IMR-90 (cell line): ENCODE measurements around the gene NRL. TPM values are rescaled to one million over a fixed set of nuclear protein-coding genes. Genes with fewer than 3 reads are reported as not detected.
A peak's percentile ranks its signal among the peaks of the same experiment; 100 is the strongest.

ENCODE experiments used
- ATAC-seq: fragments of 200-7000 bp; cut with Tn5 transposase; 2 replicates; pipeline ENCODE4 v1.9.1; 2020; ENCODE audit warnings: low read depth, mild to moderate bottlenecking, moderate library complexity
- BruUV-seq: library from RNA; stranded (reverse); fragments of 400-500 nt; replicated peaks from 2 replicates; lab custom pipeline; 2021; lab: Mats Ljungman, UMichigan
- CTCF ChIA-PET: fragments of 300-600 bp; formaldehyde crosslinking; extraction: SDS; loops from one replicate; lab custom pipeline; 2021; ENCODE audit warnings: antibody characterized with exemption; lab: Yijun Ruan, JAX
- POLR2A ChIA-PET: fragments of 300-600 bp; sonication (Branson Sonifier 250); formaldehyde crosslinking; loops from one replicate; lab custom pipeline; 2022; ENCODE audit warnings: antibody characterized with exemption; ENCODE audit not compliant: unreplicated experiment; lab: Charles Lee
- DNase-seq: peaks from one replicate; pipeline ENCODE4 v3.0.0; 2013
- H2AFZ ChIP-seq: replicated peaks from 2 replicates; pipeline ENCODE3; 2013; ENCODE audit warnings: low read length, mild to moderate bottlenecking; ENCODE audit not compliant: poor library complexity
- H2AK5ac ChIP-seq: 2 replicates; pipeline ENCODE4 v1.6.1; 2013; ENCODE audit warnings: low read depth, low read length, inconsistent platforms
- H2AK9ac ChIP-seq: replicated peaks from 2 replicates; pipeline ENCODE3; 2013; ENCODE audit warnings: mild to moderate bottlenecking, low read depth, low read length, moderate library complexity; ENCODE audit not compliant: poor library complexity
- H2BK120ac ChIP-seq: 2 replicates; pipeline ENCODE4 v1.6.1; 2013; ENCODE audit warnings: low read depth, low read length, inconsistent platforms
- H2BK15ac ChIP-seq: 3 replicates; pipeline ENCODE4 v1.6.1; 2013; ENCODE audit warnings: low read depth, low read length, inconsistent platforms
- H2BK20ac ChIP-seq: 2 replicates; pipeline ENCODE4 v1.6.1; 2013; ENCODE audit warnings: low read depth, mild to moderate bottlenecking, inconsistent platforms, low read length, moderate library complexity
- H2BK5ac ChIP-seq: 2 replicates; pipeline ENCODE4 v1.6.1; 2013; ENCODE audit warnings: mild to moderate bottlenecking, low read depth, low read length, inconsistent platforms; ENCODE audit not compliant: poor library complexity, severe bottlenecking
- H3K14ac ChIP-seq: replicated peaks from 2 replicates; pipeline ENCODE4 v1.6.1; 2013; ENCODE audit warnings: low read depth, low read length, inconsistent platforms
- H3K18ac ChIP-seq: 2 replicates; pipeline ENCODE4 v1.6.1; 2013; ENCODE audit warnings: low read depth, low read length, control low read depth
- H3K23ac ChIP-seq: 2 replicates; pipeline ENCODE4 v1.6.1; 2013; ENCODE audit warnings: low read depth, low read length, inconsistent platforms
- H3K27ac ChIP-seq: 2 replicates; pipeline ENCODE4 v1.5.1; 2013; ENCODE audit warnings: mild to moderate bottlenecking, control low read depth, low read length; ENCODE audit not compliant: insufficient read depth
- H3K27me3 ChIP-seq: 2 replicates; pipeline ENCODE4 v1.6.1; 2013; ENCODE audit warnings: low read length; ENCODE audit not compliant: control insufficient read depth, insufficient read depth
- H3K36me3 ChIP-seq: 2 replicates; pipeline ENCODE4 v1.6.1; 2013; ENCODE audit warnings: low read length, mixed read lengths; ENCODE audit not compliant: control insufficient read depth, insufficient read depth
- H3K4ac ChIP-seq: 2 replicates; pipeline ENCODE4 v1.6.1; 2013; ENCODE audit warnings: low read depth, low read length, inconsistent platforms
- H3K4me1 ChIP-seq: 2 replicates; pipeline ENCODE4 v1.6.1; 2013; ENCODE audit warnings: low read length, mixed read lengths; ENCODE audit not compliant: control insufficient read depth, insufficient read depth
- H3K4me2 ChIP-seq: 2 replicates; pipeline ENCODE4 v1.6.1; 2013; ENCODE audit warnings: low read depth, mild to moderate bottlenecking, control low read depth, low read length, moderate library complexity
- H3K4me3 ChIP-seq: 2 replicates; pipeline ENCODE4 v1.5.1; 2013; ENCODE audit warnings: low read depth, mild to moderate bottlenecking, control low read depth, low read length, moderate library complexity; ENCODE audit not compliant: insufficient read depth
- H3K56ac ChIP-seq: 2 replicates; pipeline ENCODE4 v1.6.1; 2013; ENCODE audit warnings: low read length, inconsistent platforms; ENCODE audit not compliant: insufficient read depth; ENCODE audit errors: extremely low read depth
- H3K79me1 ChIP-seq, 2 experiments: 2 replicates each; pipeline ENCODE4 v1.6.1; 2013; ENCODE audit warnings: low read length in 2 of 2, inconsistent platforms in 1 of 2, low read depth in 1 of 2
- H3K9ac ChIP-seq: 2 replicates; pipeline ENCODE4 v1.6.1; 2013; ENCODE audit warnings: low read depth, low read length, control low read depth
- H3K9me1 ChIP-seq: 2 replicates; pipeline ENCODE4 v1.6.1; 2013; ENCODE audit warnings: low read length, inconsistent platforms; ENCODE audit not compliant: insufficient read depth
- H3K9me3 ChIP-seq: 2 replicates; pipeline ENCODE4 v1.6.1; 2013; ENCODE audit warnings: low read length; ENCODE audit not compliant: control insufficient read depth, insufficient read depth
- H4K20me1 ChIP-seq: 2 replicates; pipeline ENCODE4 v1.6.1; 2013; ENCODE audit warnings: low read length, inconsistent platforms; ENCODE audit not compliant: insufficient read depth
- H4K5ac ChIP-seq: 2 replicates; pipeline ENCODE4 v1.6.1; 2013; ENCODE audit warnings: mild to moderate bottlenecking, low read depth, low read length, control low read depth
- H4K8ac ChIP-seq, 2 experiments: 2 replicates each; pipeline ENCODE4 v1.6.1; 2013; ENCODE audit warnings: low read depth in 2 of 2, low read length in 2 of 2, control low read depth in 1 of 2, inconsistent platforms in 1 of 2
- H4K91ac ChIP-seq: 2 replicates; pipeline ENCODE4 v1.6.1; 2013; ENCODE audit warnings: low read depth, low read length, inconsistent platforms; ENCODE audit not compliant: insufficient read depth
- BHLHE40 ChIP-seq: fragments of 150-350 bp; IDR thresholded peaks from 2 replicates; pipeline ENCODE4 v1.6.1; 2016; ENCODE audit warnings: mild to moderate bottlenecking, low read depth, low read length
- CEBPB ChIP-seq: IDR thresholded peaks from 2 replicates; pipeline ENCODE4 v1.6.1; 2012; ENCODE audit warnings: low read depth, low read length, improper control_type of control experiment
- CTCF ChIP-seq: conservative IDR thresholded peaks from 2 replicates; pipeline ENCODE4 v1.5.1; 2012; ENCODE audit warnings: mild to moderate bottlenecking, low read depth, low read length, improper control_type of control experiment
- ELK1 ChIP-seq: fragments of 150-350 bp; IDR thresholded peaks from 2 replicates; pipeline ENCODE4 v1.6.1; 2016; ENCODE audit warnings: low read depth, mild to moderate bottlenecking, low read length, moderate library complexity, borderline replicate concordance
- FOS ChIP-seq: fragments of 150-350 bp; IDR thresholded peaks from 2 replicates; pipeline ENCODE4 v1.6.1; 2016; ENCODE audit warnings: low read depth, low read length
- MAFK ChIP-seq: IDR thresholded peaks from 2 replicates; pipeline ENCODE4 v1.6.1; 2012; ENCODE audit warnings: low read depth, low read length, improper control_type of control experiment
- MXI1 ChIP-seq: IDR thresholded peaks from 2 replicates; pipeline ENCODE4 v1.6.1; 2012; ENCODE audit warnings: low read depth, mild to moderate bottlenecking, low read length, moderate library complexity, borderline replicate concordance
- NFE2L2 ChIP-seq: fragments of 150-350 bp; IDR thresholded peaks from 2 replicates; pipeline ENCODE4 v1.6.1; 2016; ENCODE audit warnings: low read depth, mild to moderate bottlenecking, low read length
- RAD21 ChIP-seq: IDR thresholded peaks from 2 replicates; pipeline ENCODE4 v1.6.1; 2012; ENCODE audit warnings: low read length, improper control_type of control experiment
- RCOR1 ChIP-seq: IDR thresholded peaks from 2 replicates; pipeline ENCODE4 v1.6.1; 2012; ENCODE audit warnings: mild to moderate bottlenecking, low read length, improper control_type of control experiment; ENCODE audit not compliant: insufficient replicate concordance
- USF2 ChIP-seq: fragments of 150-350 bp; IDR thresholded peaks from 2 replicates; pipeline ENCODE4 v1.6.1; 2017; ENCODE audit warnings: mild to moderate bottlenecking, antibody characterized with exemption, low read length, low read depth
- whole genome bisulfite sequencing, 2 experiments: methylation state at CpG; one replicate each; pipeline versions ENCODE4 v1.1.5 to v1.1.7; 2013; ENCODE audit warnings: missing lambda C conversion rate in 2 of 2; ENCODE audit not compliant: insufficient read length in 1 of 2; ENCODE audit errors: extremely low coverage in 2 of 2; 5-methylcytosine and 5-hydroxymethylcytosine counted together
- dilution Hi-C: fragments of 300-500 bp; cut with HindIII; formaldehyde crosslinking; loops from one replicate; pipeline ENCODE4 v1.14.3; 2018; ENCODE audit warnings: low sequenced_read_pairs; ENCODE audit not compliant: unreplicated experiment
- in situ Hi-C: fragments of 300-500 bp; cut with MboI; formaldehyde crosslinking; loops from 3 replicates; pipeline ENCODE4 v1.14.3; 2019; ENCODE audit warnings: low sequenced_read_pairs, inconsistent platforms, mixed read lengths
- intact Hi-C: fragments of 100-400 bp; cut with micrococcal nuclease; formaldehyde crosslinking; loops from 2 replicates; pipeline ENCODE4 v1.10.0; 2022
- polyA plus RNA-seq, 3 experiments: library from polyadenylated mRNA; depleted of rRNA; stranded (reverse); fragments of >200 nt; gene quantifications; 2 replicates each; pipeline ENCODE4 v1.2.3, GENCODE V29; 2012; ENCODE audit warnings: low replicate concordance in 1 of 3
- total RNA-seq: library from RNA; depleted of rRNA; stranded (reverse); fragments of >200 nt; gene quantifications from 2 replicates; pipeline ENCODE4 v1.2.3, GENCODE V29; 2012

NRL gene
- total and polyA plus RNA-seq, 2 of the 4 experiments (the other 2 are of a cell fraction), result 0.18 to 0.70 TPM

- peaks cover 13% of the 10 kb centered on the region for H3K9me1 ChIP-seq
- peak within 1 kb of the TSS; percentile 69 for H2BK5ac ChIP-seq
- no peaks in the 10 kb centered on the region for H3K27me3 ChIP-seq
- peak within 1 kb of the TSS; percentile 40; the same call in 1 of the 2 replicates for H3K18ac ChIP-seq
- intact Hi-C loops, result no loop called here
- H2AK5ac ChIP-seq, result peak within 1 kb of the TSS; percentile 97
- H4K8ac ChIP-seq, result peak within 1 kb of the TSS; percentile 94 to 95
- peak within 1 kb of the TSS; percentile 91 for H3K9ac ChIP-seq
- H3K9me3 ChIP-seq, result no peaks in the 10 kb centered on the region
- POLR2A ChIA-PET, result interaction anchor here (0.5 to 0.7 kb wide), 3 partner anchors 43 to 227 kb away, joined by 3 to 7 read pairs (median 3); partner anchors contain the start of gene EMC9
- peaks cover 15% of the 10 kb centered on the region; the same call in 1 of the 2 replicates for H4K20me1 ChIP-seq
- H2BK15ac ChIP-seq, result peak within 1 kb of the TSS; percentile 81
- H3K4me2 ChIP-seq, result peak within 1 kb of the TSS; percentile 79
- peak within 1 kb of the TSS; percentile 70 for H2BK120ac ChIP-seq
- H3K36me3 ChIP-seq, result peaks cover 11% of the 10 kb centered on the region; the same call in 1 of the 2 replicates
- peak within 1 kb of the TSS; percentile 90 for H3K4ac ChIP-seq
- H2BK20ac ChIP-seq, result peak within 1 kb of the TSS; percentile 85
- CTCF ChIA-PET, result interaction anchor here (0.7 to 3.4 kb wide), 4 partner anchors 13 to 37 kb away, joined by 3 to 15 read pairs (median 7); no protein-coding TSS in a partner anchor
- H3K27ac ChIP-seq, result peak within 1 kb of the TSS; percentile 80
- peak within 1 kb of the TSS; percentile 47 for H4K5ac ChIP-seq
- H2AK9ac ChIP-seq, result peak within 1 kb of the TSS; percentile 99
- H3K14ac ChIP-seq, result peak within 1 kb of the TSS; percentile 93
- H3K56ac ChIP-seq, result peak within 1 kb of the TSS; percentile 69; the same call in 1 of the 2 replicates
- dilution Hi-C loops, result no loop called here
- ATAC-seq (peak; percentile 94), DNase-seq (peak; percentile 88)
- BruUV-seq, result TSS peak; percentile 76
- WGBS, 2 experiments, result 1% methylated on average over 24 of the region's 68 CpGs; no CpG with 5 or more reads in 1 of the 2 experiments
- H3K23ac ChIP-seq, result peak within 1 kb of the TSS; percentile 91
- peak within 1 kb of the TSS; percentile 96 for H4K91ac ChIP-seq
- H3K4me3 ChIP-seq, result peak within 1 kb of the TSS; percentile 72
- peak within 1 kb of the TSS; percentile 98 for H2AFZ ChIP-seq
- peaks cover 8% of the 10 kb centered on the region for H3K4me1 ChIP-seq
- H3K79me1 ChIP-seq, result peaks cover 16 to 36% of the 10 kb centered on the region in 2 experiments
- in situ Hi-C loops, result loop anchor here (5.0 to 10.0 kb wide), 2 partner anchors 37 to 119 kb away; no protein-coding TSS in a partner anchor
- TF ChIP-seq ELK1, result no peak
- TF ChIP-seq BHLHE40, result no peak
- TF ChIP-seq MXI1, result no peak
- peak; percentile 71 for TF ChIP-seq CEBPB
- TF ChIP-seq USF2, result no peak
- no peak for TF ChIP-seq NFE2L2
- 0 out of 2 replicates have a peak, but pooled peaks have one; percentile 12 for TF ChIP-seq CTCF
- no peak for TF ChIP-seq RAD21
- no peak for TF ChIP-seq MAFK
- TF ChIP-seq FOS, result no peak
- TF ChIP-seq RCOR1, result no peak
These were observed 20.6 kb downstream of the NRL start, which contains the start of gene PCK2 for GRCh38 chr14:24093901-24094840. Gene PCK2 (plus strand): TSS chr14:24094311. CDS start chr14:24094406, 95 bp downstream.
